Gastroesophageal sphincter (tissue), 4 donors: ENCODE measurements around the gene ANKRD40. TPM values are rescaled to one million over a fixed set of nuclear protein-coding genes. Genes with fewer than 3 reads are reported as not detected.

Experiments used
- ATAC-seq: fragments of 150-250 bp; one replicate; pipeline ENCODE4 v1.9.1; 2016; ENCODE audit warnings: mild to moderate bottlenecking, moderate library complexity
- H3K27ac ChIP-seq, 4 donors: fragments of 200-600 bp; sonication (generic) in 3 of 4; 1 replicate in 3 of 4; 2 replicates in 1 of 4; pipeline ENCODE4 v1.5.1; 2016 to 2019
- H3K27me3 ChIP-seq: fragments of 200-600 bp; sonication (generic); one replicate; pipeline ENCODE4 v1.5.1; 2019
- H3K36me3 ChIP-seq, 2 donors: fragments of 200-600 bp; sonication (generic); one replicate each; pipeline ENCODE4 v1.5.1; 2019; ENCODE audit warnings: control low read depth in 1 of 2
- H3K4me1 ChIP-seq, 3 donors: fragments of 200-600 bp; sonication (generic); 1 replicate in 2 of 3; 2 replicates in 1 of 3; pipeline ENCODE4 v1.5.1; 2016 to 2019; ENCODE audit warnings: control low read depth in 2 of 3
- H3K4me3 ChIP-seq, 2 donors: fragments of 200-600 bp; sonication (generic); one replicate each; pipeline ENCODE4 v1.5.1; 2019; ENCODE audit warnings: mild to moderate bottlenecking in 1 of 2, moderate library complexity in 1 of 2
- H3K9me3 ChIP-seq, 3 donors: fragments of 200-600 bp; sonication (generic); one replicate each; pipeline ENCODE4 v1.5.1; 2017 to 2019; ENCODE audit warnings: control low read depth in 2 of 3
- EP300 ChIP-seq: sonication (generic); formaldehyde crosslinking; IDR thresholded peaks from one replicate; pipeline ENCODE4 v1.6.1; 2017; ENCODE audit warnings: antibody characterized with exemption, mild to moderate bottlenecking
- POLR2A ChIP-seq, 2 donors: fragments of 450-650 bp; IDR thresholded peaks; one replicate each; pipeline ENCODE4 v1.6.1; 2017; ENCODE audit warnings: antibody characterized with exemption in 2 of 2, mild to moderate bottlenecking in 2 of 2, moderate library complexity in 1 of 2
- POLR2AphosphoS5 ChIP-seq: sonication (generic); formaldehyde crosslinking; IDR thresholded peaks from one replicate; pipeline ENCODE4 v1.6.1; 2017; ENCODE audit warnings: antibody characterized with exemption
- WGBS, 2 donors: methylation state at CpG; one replicate each; pipeline ENCODE4 v1.1.5; 2018; ENCODE audit warnings: low coverage in 1 of 2; 5-methylcytosine and 5-hydroxymethylcytosine counted together
- total RNA-seq, 4 donors: library from RNA; depleted of rRNA; stranded (reverse); fragments of >200 nt; gene quantifications; one replicate each; pipeline ENCODE4 v1.1.0, GENCODE V29; 2016
- TF ChIP-seq, protein P1 (sequence below), 4 experiments: fragments of 200-600 bp in 2 of 4; fragments of 450-650 bp in 2 of 4; sonication (generic) in 1 of 4; IDR thresholded peaks; one replicate each; pipeline ENCODE4 v1.5.1; 2017 to 2019; ENCODE audit warnings: antibody characterized with exemption in 4 of 4, mild to moderate bottlenecking in 2 of 4, moderate library complexity in 2 of 4

The ANKRD40 gene
- total RNA-seq, 4 donors from 2014 or later = 65.8 to 125 (median 89.2) TPM

- Histone ChIP-seq H3K27ac (peak overlapping the region in 2 of 4 donors; percentile 21 to 26), H3K4me1 (peaks cover 0 to 73% (median 8%) of the 10 kb centered on the region in 3 donors), H3K36me3 (peaks cover 0 to 42% of the 10 kb centered on the region in 2 donors), H3K4me3 (no peak overlapping the region), H3K27me3 (no peaks in the 10 kb centered on the region), H3K9me3 (no peaks in the 10 kb centered on the region)
- ATAC-seq = no peak
- 73 to 75% methylated on average over 1 to 3 of the region's 3 CpGs for WGBS, 2 donors
- TF ChIP-seq, protein P1, sequence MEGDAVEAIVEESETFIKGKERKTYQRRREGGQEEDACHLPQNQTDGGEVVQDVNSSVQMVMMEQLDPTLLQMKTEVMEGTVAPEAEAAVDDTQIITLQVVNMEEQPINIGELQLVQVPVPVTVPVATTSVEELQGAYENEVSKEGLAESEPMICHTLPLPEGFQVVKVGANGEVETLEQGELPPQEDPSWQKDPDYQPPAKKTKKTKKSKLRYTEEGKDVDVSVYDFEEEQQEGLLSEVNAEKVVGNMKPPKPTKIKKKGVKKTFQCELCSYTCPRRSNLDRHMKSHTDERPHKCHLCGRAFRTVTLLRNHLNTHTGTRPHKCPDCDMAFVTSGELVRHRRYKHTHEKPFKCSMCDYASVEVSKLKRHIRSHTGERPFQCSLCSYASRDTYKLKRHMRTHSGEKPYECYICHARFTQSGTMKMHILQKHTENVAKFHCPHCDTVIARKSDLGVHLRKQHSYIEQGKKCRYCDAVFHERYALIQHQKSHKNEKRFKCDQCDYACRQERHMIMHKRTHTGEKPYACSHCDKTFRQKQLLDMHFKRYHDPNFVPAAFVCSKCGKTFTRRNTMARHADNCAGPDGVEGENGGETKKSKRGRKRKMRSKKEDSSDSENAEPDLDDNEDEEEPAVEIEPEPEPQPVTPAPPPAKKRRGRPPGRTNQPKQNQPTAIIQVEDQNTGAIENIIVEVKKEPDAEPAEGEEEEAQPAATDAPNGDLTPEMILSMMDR (IDR thresholded peaks at IDR 0.05) = no peak
- no peak for TF ChIP-seq EP300
- peak; percentile 59 for TF ChIP-seq POLR2AphosphoS5
- no peak for TF ChIP-seq POLR2A (IDR thresholded peaks at IDR 0.05)
Observed at GRCh38 chr17:50703162-50703561, 4.6 kb downstream of the ANKRD40 start.

DNA sequence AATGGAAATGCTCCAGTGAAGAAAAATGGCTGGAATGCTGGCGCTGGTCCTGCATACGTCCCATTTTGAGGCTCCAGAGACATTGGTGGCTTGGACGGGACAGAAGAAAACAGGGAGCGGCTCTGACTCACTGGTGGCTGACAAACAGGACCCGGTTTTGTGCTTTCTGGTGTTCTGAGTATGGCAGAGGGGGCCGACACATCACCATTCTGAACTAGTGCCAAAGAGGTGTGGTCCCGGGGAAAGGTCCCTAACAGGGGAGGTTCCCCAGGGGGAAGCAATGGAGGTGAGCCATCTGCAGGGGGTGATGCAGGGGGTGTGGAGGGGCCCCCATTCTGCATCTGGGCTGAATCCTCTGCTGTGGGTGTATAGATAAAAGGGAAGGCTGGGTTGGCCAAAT lies 8.3 kb downstream of the ANKRD40 start:
- 100% methylated on average over 1 of the region's 7 CpGs for WGBS, 2 donors
- no peak overlapping the region for H3K27ac ChIP-seq
- TF ChIP-seq, protein P1 (IDR thresholded peaks at IDR 0.05) = no peak
- TF ChIP-seq EP300 (no peak), POLR2A (IDR thresholded peaks at IDR 0.05) (no peak), POLR2AphosphoS5 (no peak)
- H3K4me1 ChIP-seq = peaks cover 0 to 52% (median 0%) of the 10 kb centered on the region in 3 donors
- ATAC-seq = no peak
- H3K27me3 ChIP-seq = no peaks in the 10 kb centered on the region
- H3K4me3 ChIP-seq = no peak overlapping the region
- no peaks in the 10 kb centered on the region for H3K9me3 ChIP-seq
- peaks cover 10 to 71% of the 10 kb centered on the region in 2 donors for H3K36me3 ChIP-seq

- TF ChIP-seq, protein P1 (IDR thresholded peaks at IDR 0.05) = no peak
- TF ChIP-seq POLR2A (IDR thresholded peaks at IDR 0.05) (no peak), EP300 (no peak), POLR2AphosphoS5 (no peak)
- WGBS, 2 donors = 17 to 41% methylated on average over 2 to 3 of the region's 3 CpGs
- H3K27me3 ChIP-seq = no peaks in the 10 kb centered on the region
- H3K27ac ChIP-seq = no peak overlapping the region
- H3K36me3 ChIP-seq = peaks cover 10 to 76% of the 10 kb centered on the region in 2 donors
- peaks cover 0 to 52% (median 2%) of the 10 kb centered on the region in 3 donors for H3K4me1 ChIP-seq
- ATAC-seq = no peak
- no peaks in the 10 kb centered on the region for H3K9me3 ChIP-seq
- no peak overlapping the region for H3K4me3 ChIP-seq
Observed at GRCh38 chr17:50697663-50698272, 9.9 kb downstream of the ANKRD40 start.

GRCh38 chr17:50697062-50697461 lies 10.7 kb downstream of the ANKRD40 start:
- Histone ChIP-seq H3K9me3 (no peaks in the 10 kb centered on the region), H3K27me3 (no peaks in the 10 kb centered on the region), H3K27ac (no peak overlapping the region), H3K4me3 (no peak overlapping the region), H3K4me1 (peaks cover 0 to 52% (median 4%) of the 10 kb centered on the region in 3 donors), H3K36me3 (peaks cover 10 to 79% of the 10 kb centered on the region in 2 donors)
- ATAC-seq = no peak
- WGBS, 2 donors = 49 to 76% methylated on average over 3 of the region's 3 CpGs
- no peak for TF ChIP-seq EP300

DNA sequence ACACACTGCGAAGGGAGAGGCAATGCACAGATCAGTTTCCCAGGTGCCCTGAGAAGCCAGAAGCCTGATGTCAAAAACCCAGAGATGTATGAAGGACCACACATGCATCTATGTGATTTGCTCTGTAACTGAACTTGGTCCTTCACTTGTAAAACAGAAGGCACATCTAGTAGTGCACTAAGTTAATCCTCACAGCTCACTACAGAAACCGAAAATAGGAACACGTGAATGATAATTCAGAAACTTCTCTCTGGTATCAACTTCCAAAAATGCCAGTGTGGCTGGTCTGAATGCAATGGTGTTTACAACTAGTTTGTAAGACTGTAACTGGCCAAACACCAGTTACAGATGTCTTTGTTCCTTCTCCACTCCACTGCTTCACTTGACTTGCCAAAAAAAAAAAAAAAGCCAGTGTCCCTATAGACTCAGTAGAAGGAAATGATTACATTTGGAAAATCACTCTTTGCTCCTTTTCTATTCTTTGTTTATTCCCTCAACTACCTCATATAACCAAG lies 11.3 kb downstream of the ANKRD40 start:
- no peak for TF ChIP-seq EP300
- TF ChIP-seq, protein P1 (IDR thresholded peaks at IDR 0.05) = no peak
- TF ChIP-seq POLR2A (IDR thresholded peaks at IDR 0.05) = no peak
- no peak for TF ChIP-seq POLR2AphosphoS5
- Histone ChIP-seq H3K4me3 (no peak overlapping the region), H3K4me1 (peaks cover 0 to 52% (median 7%) of the 10 kb centered on the region in 3 donors), H3K9me3 (no peaks in the 10 kb centered on the region), H3K27ac (no peak overlapping the region), H3K27me3 (no peaks in the 10 kb centered on the region), H3K36me3 (peaks cover 10 to 79% of the 10 kb centered on the region in 2 donors)
- no peak for ATAC-seq
- 89 to 92% methylated on average over 3 of the region's 3 CpGs for WGBS, 2 donors
